Lower lobe of right lung (tissue), 2 donors: Measurements from ENCODE around the gene FHL5. TPM values are rescaled to one million over a fixed set of nuclear protein-coding genes. Genes with fewer than 3 reads are reported as not detected.
A peak's percentile ranks its signal among the peaks of the same experiment; 100 is the strongest.

Source experiments
- ATAC-seq, 2 donors: fragments of 200-7000 bp; cut with Tn5 transposase; one replicate each; pipeline ENCODE4 v1.9.1; 2020 to 2022; ENCODE audit warnings: mild to moderate bottlenecking in 2 of 2, moderate library complexity in 2 of 2
- DNase-seq: peaks from one replicate; pipeline ENCODE4 v3.0.0-alpha.2; 2020
- H3K27ac ChIP-seq: fragments of 200-600 bp; one replicate; pipeline ENCODE4 v1.8.0; 2022
- H3K27me3 ChIP-seq: fragments of 200-600 bp; one replicate; pipeline ENCODE4 v1.8.0; 2022; ENCODE audit warnings: low read depth
- H3K36me3 ChIP-seq: fragments of 200-600 bp; one replicate; pipeline ENCODE4 v1.8.0; 2022; ENCODE audit warnings: mild to moderate bottlenecking
- H3K4me1 ChIP-seq: fragments of 200-600 bp; one replicate; pipeline ENCODE4 v1.8.0; 2022
- H3K4me3 ChIP-seq: fragments of 200-600 bp; one replicate; pipeline ENCODE4 v1.8.0; 2022; ENCODE audit warnings: mild to moderate bottlenecking
- H3K9me3 ChIP-seq: fragments of 200-600 bp; one replicate; pipeline ENCODE4 v1.8.0; 2022
- CTCF ChIP-seq: fragments of 200-600 bp; IDR thresholded peaks from one replicate; pipeline ENCODE4 v1.8.0; 2022; ENCODE audit warnings: antibody characterized with exemption, mild to moderate bottlenecking
- intact Hi-C: fragments of 100-400 bp; cut with DNase I; formaldehyde crosslinking; loops from one replicate; pipeline ENCODE4 v1.11.0; 2022
- total RNA-seq: library from RNA; stranded (reverse); fragmentation: NEBNext Ultra II Directional; extraction: Animal tissue kit (Norgen Biotek cat#: 25700); gene quantifications from one replicate; pipeline ENCODE4 v1.2.1, GENCODE V29; 2021
- donor health status: DM: no; HTN: yes; CAD: no; lungs with severe emphysema.

FHL5 gene
- total RNA-seq, 1 donor from 2014 or later: 23.7 TPM

- Histone ChIP-seq H3K4me1 (no peaks in the 10 kb centered on the region), H3K9me3 (no peaks in the 10 kb centered on the region), H3K4me3 (no peak overlapping the region), H3K36me3 (no peaks in the 10 kb centered on the region), H3K27ac (no peak overlapping the region), H3K27me3 (no peaks in the 10 kb centered on the region)
- TF ChIP-seq CTCF: no peak
- intact Hi-C loops: no loop called here
- no peak for ATAC-seq
- DNase-seq: no peak
These were observed 89.6 kb downstream of the FHL5 start for GRCh38 chr6:96652552-96652951.

GRCh38 chr6:96653181-96653580 lies 90.3 kb downstream of the FHL5 start:
- DNase-seq (no peak), ATAC-seq (no peak)
- no peaks in the 10 kb centered on the region for H3K4me1 ChIP-seq
- no peaks in the 10 kb centered on the region for H3K9me3 ChIP-seq
- no peaks in the 10 kb centered on the region for H3K36me3 ChIP-seq
- H3K27me3 ChIP-seq: no peaks in the 10 kb centered on the region
- no peak overlapping the region for H3K27ac ChIP-seq
- TF ChIP-seq CTCF: no peak
- intact Hi-C loops: no loop called here
- no peak overlapping the region for H3K4me3 ChIP-seq

- DNase-seq (no peak), ATAC-seq (no peak)
- no peaks in the 10 kb centered on the region for H3K4me1 ChIP-seq
- H3K27ac ChIP-seq: no peak overlapping the region
- no peaks in the 10 kb centered on the region for H3K27me3 ChIP-seq
- no peak overlapping the region for H3K4me3 ChIP-seq
- no peaks in the 10 kb centered on the region for H3K9me3 ChIP-seq
- intact Hi-C loops: no loop called here
- no peak for TF ChIP-seq CTCF
- no peaks in the 10 kb centered on the region for H3K36me3 ChIP-seq
These were observed 93.6 kb downstream of the FHL5 start for GRCh38 chr6:96656567-96656966.

- no peak overlapping the region for H3K27ac ChIP-seq
- no peaks in the 10 kb centered on the region for H3K36me3 ChIP-seq
- no peak for DNase-seq
- peak in 1 of 2 donors; percentile 13 for ATAC-seq
- no peak for TF ChIP-seq CTCF
- H3K4me3 ChIP-seq: no peak overlapping the region
- H3K4me1 ChIP-seq: no peaks in the 10 kb centered on the region
- intact Hi-C loops: no loop called here
- no peaks in the 10 kb centered on the region for H3K27me3 ChIP-seq
- H3K9me3 ChIP-seq: no peaks in the 10 kb centered on the region
These were observed 94.4 kb downstream of the FHL5 start for GRCh38 chr6:96657344-96657743.

GRCh38 chr6:96659084-96659845 lies 96.3 kb downstream of the FHL5 start:
- TF ChIP-seq CTCF: no peak
- Histone ChIP-seq H3K27me3 (no peaks in the 10 kb centered on the region), H3K36me3 (no peaks in the 10 kb centered on the region), H3K4me1 (no peaks in the 10 kb centered on the region), H3K9me3 (no peaks in the 10 kb centered on the region), H3K4me3 (no peak overlapping the region), H3K27ac (no peak overlapping the region)
- DNase-seq: no peak
- no peak for ATAC-seq
- intact Hi-C loops: no loop called here

Other genes with a start within 250 kb of the FHL5 start
- 20.7 TPM for gene UFL1, start 41.3 kb upstream of the FHL5 start, total RNA-seq